HEK293 (cell line): Measurements from ENCODE around the gene GHRHR.
A peak's percentile ranks its signal among the peaks of the same experiment; 100 is the strongest.

Source experiments
- CTCF ChIA-PET: fragments of 350-600 bp; formaldehyde crosslinking; extraction: SDS; loops from one replicate; lab custom pipeline; 2021; ENCODE audit warnings: antibody characterized with exemption; lab: Yijun Ruan, JAX
- POLR2A ChIA-PET: fragments of 300-600 bp; formaldehyde crosslinking; extraction: SDS; loops from one replicate; lab custom pipeline; 2020; ENCODE audit warnings: antibody characterized with exemption, inconsistent platforms; lab: Yijun Ruan, JAX
- H3K27ac ChIP-seq: fragments of 200-500 bp; sonication (Bioruptor generic); 2 replicates; pipeline ENCODE4 v1.5.1; 2014; ENCODE audit warnings: low read depth, low read length, control low read depth, inconsistent platforms; ENCODE audit errors: extremely low read depth
- H3K36me3 ChIP-seq, 2 experiments: fragments of 200-500 bp in 1 of 2; sonication (Bioruptor generic) in 1 of 2; 1 replicate in 1 of 2; 2 replicates in 1 of 2; pipeline ENCODE4 v1.5.1; 2014 to 2017; ENCODE audit warnings: inconsistent platforms in 2 of 2, low read length in 2 of 2; ENCODE audit not compliant: control insufficient read depth in 2 of 2, insufficient read depth in 1 of 2
- H3K4me1 ChIP-seq: fragments of 200-500 bp; sonication (Bioruptor generic); 2 replicates; pipeline ENCODE4 v1.5.1; 2014; ENCODE audit warnings: mild to moderate bottlenecking, low read length, inconsistent platforms; ENCODE audit not compliant: control insufficient read depth, insufficient read depth
- H3K4me3 ChIP-seq: 2 replicates; pipeline ENCODE4 v1.5.1; 2011; ENCODE audit warnings: low read depth, mild to moderate bottlenecking, control low read depth, low read length, moderate library complexity
- H3K9me3 ChIP-seq: fragments of 200-500 bp; sonication (Bioruptor generic); 2 replicates; pipeline ENCODE4 v1.5.1; 2014; ENCODE audit warnings: low read depth, low read length, inconsistent platforms; ENCODE audit not compliant: control insufficient read depth, insufficient read depth
- FEZF1 ChIP-seq: fragments of 450-650 bp; formaldehyde crosslinking; IDR thresholded peaks from 2 replicates; pipeline ENCODE4 v1.5.1; 2016; ENCODE audit warnings: missing biosample characterization, missing genetic modification characterization
- GLI2 ChIP-seq: fragments of 450-650 bp; formaldehyde crosslinking; IDR thresholded peaks from 2 replicates; pipeline ENCODE4; 2017; ENCODE audit warnings: missing biosample characterization, missing genetic modification characterization, low read depth, borderline replicate concordance
- HOXA7 ChIP-seq: sonication (generic); formaldehyde crosslinking; IDR thresholded peaks from 2 replicates; pipeline ENCODE4 v1.8.1; 2022; ENCODE audit warnings: missing genetic modification reagents, borderline replicate concordance
- HOXC10 ChIP-seq: sonication (generic); formaldehyde crosslinking; IDR thresholded peaks from 2 replicates; pipeline ENCODE4 v1.8.1; 2023; ENCODE audit warnings: mild to moderate bottlenecking, missing genetic modification reagents
- KLF10 ChIP-seq: fragments of 450-650 bp; IDR thresholded peaks from 2 replicates; pipeline ENCODE4 v1.5.1; 2018; ENCODE audit warnings: missing biosample characterization, mild to moderate bottlenecking, missing genetic modification characterization
- ZBTB1 ChIP-seq: fragments of 450-650 bp; formaldehyde crosslinking; IDR thresholded peaks from 2 replicates; pipeline ENCODE4 v1.5.1; 2016; ENCODE audit warnings: missing biosample characterization, missing genetic modification characterization
- ZEB2 ChIP-seq: fragments of 450-650 bp; formaldehyde crosslinking; IDR thresholded peaks from 2 replicates; pipeline ENCODE4 v1.5.1; 2016; ENCODE audit warnings: missing biosample characterization, missing genetic modification characterization
- ZFP41 ChIP-seq: fragments of 450-650 bp; formaldehyde crosslinking; IDR thresholded peaks from 2 replicates; pipeline ENCODE4 v1.5.1; 2016; ENCODE audit warnings: missing biosample characterization, missing genetic modification characterization, borderline replicate concordance
- ZNF132 ChIP-seq: fragments of 450-650 bp; formaldehyde crosslinking; IDR thresholded peaks from 2 replicates; pipeline ENCODE4 v1.5.1; 2017; ENCODE audit warnings: missing biosample characterization, missing genetic modification characterization, borderline replicate concordance
- ZNF148 ChIP-seq: fragments of 450-650 bp; formaldehyde crosslinking; IDR thresholded peaks from 2 replicates; pipeline ENCODE4 v1.5.0; 2017; ENCODE audit warnings: missing biosample characterization, missing genetic modification characterization, borderline replicate concordance
- ZNF175 ChIP-seq: fragments of 450-650 bp; formaldehyde crosslinking; IDR thresholded peaks from 2 replicates; pipeline ENCODE4 v1.5.1; 2016; ENCODE audit warnings: missing biosample characterization, missing genetic modification characterization
- ZNF202 ChIP-seq: fragments of 450-650 bp; formaldehyde crosslinking; IDR thresholded peaks from 2 replicates; pipeline ENCODE4 v1.5.1; 2016; ENCODE audit warnings: missing biosample characterization, missing genetic modification characterization, borderline replicate concordance
- ZNF26 ChIP-seq: fragments of 450-650 bp; formaldehyde crosslinking; IDR thresholded peaks from 2 replicates; pipeline ENCODE4 v1.5.1; 2016; ENCODE audit warnings: missing biosample characterization, missing genetic modification characterization
- ZNF335 ChIP-seq: fragments of 450-650 bp; formaldehyde crosslinking; conservative IDR thresholded peaks from 2 replicates; pipeline ENCODE4 v1.5.1; 2016; ENCODE audit warnings: missing biosample characterization, missing genetic modification characterization
- ZNF366 ChIP-seq: fragments of 450-650 bp; formaldehyde crosslinking; conservative IDR thresholded peaks from 2 replicates; pipeline ENCODE4 v1.5.1; 2016; ENCODE audit warnings: missing biosample characterization, missing genetic modification characterization
- ZNF530 ChIP-seq: fragments of 450-650 bp; formaldehyde crosslinking; IDR thresholded peaks from 2 replicates; pipeline ENCODE4 v1.5.1; 2016; ENCODE audit warnings: low read depth, missing biosample characterization, missing genetic modification characterization
- ZNF600 ChIP-seq: fragments of 450-650 bp; formaldehyde crosslinking; IDR thresholded peaks from 2 replicates; pipeline ENCODE4 v1.5.1; 2016; ENCODE audit warnings: missing biosample characterization, missing genetic modification characterization
- ZNF623 ChIP-seq: fragments of 450-650 bp; formaldehyde crosslinking; IDR thresholded peaks from 2 replicates; pipeline ENCODE4 v1.5.1; 2016; ENCODE audit warnings: missing biosample characterization, missing genetic modification characterization
- ZNF624 ChIP-seq: fragments of 450-650 bp; formaldehyde crosslinking; IDR thresholded peaks from 2 replicates; pipeline ENCODE4 v1.5.1; 2017; ENCODE audit warnings: missing biosample characterization, missing genetic modification characterization
- ZNF677 ChIP-seq: fragments of 450-650 bp; IDR thresholded peaks from 2 replicates; pipeline ENCODE4 v1.5.0; 2018; ENCODE audit warnings: missing biosample characterization, mild to moderate bottlenecking, missing genetic modification characterization, moderate library complexity
- ZNF747 ChIP-seq: fragments of 450-650 bp; formaldehyde crosslinking; IDR thresholded peaks from 2 replicates; pipeline ENCODE4 v1.5.1; 2016; ENCODE audit warnings: missing biosample characterization, missing genetic modification characterization
- ZNF76 ChIP-seq: fragments of 450-650 bp; formaldehyde crosslinking; IDR thresholded peaks from 2 replicates; pipeline ENCODE4; 2016; ENCODE audit warnings: low read depth, missing biosample characterization, missing genetic modification characterization, borderline replicate concordance
- ZSCAN18 ChIP-seq: fragments of 450-650 bp; formaldehyde crosslinking; IDR thresholded peaks from 2 replicates; pipeline ENCODE4 v1.5.1; 2016; ENCODE audit warnings: missing biosample characterization, missing genetic modification characterization
- ZXDB ChIP-seq: fragments of 450-650 bp; formaldehyde crosslinking; IDR thresholded peaks from 2 replicates; pipeline ENCODE4 v1.5.1; 2016; ENCODE audit warnings: missing biosample characterization, missing genetic modification characterization
- TF ChIP-seq, protein P1 (sequence below): fragments of 450-650 bp; formaldehyde crosslinking; IDR thresholded peaks from 2 replicates; pipeline ENCODE4 v1.5.1; 2016; ENCODE audit warnings: missing biosample characterization, missing genetic modification characterization, borderline replicate concordance

GHRHR gene

GRCh38 chr7:30938435-30939316 is 25.1 kb upstream of the GHRHR start (continued):
- TF ChIP-seq ZXDB (no peak), ZNF132 (no peak), ZBTB1 (tag by site-specific recombination) (no peak), ZNF600 (tag by site-specific recombination) (peak; percentile 45; the same call in 1 of the 2 replicates), ZNF335 (tag by site-specific recombination) (peak; percentile 98)
- TF ChIP-seq, all 188 proteins: peak for 8

- no peak for TF ChIP-seq ZNF677 (tag by site-specific recombination)
- no peak for TF ChIP-seq FEZF1 (tag by site-specific recombination)
- TF ChIP-seq ZNF624 (tag by site-specific recombination): no peak
- no peak for TF ChIP-seq ZNF26 (tag by site-specific recombination)
- no peak for TF ChIP-seq ZNF530
- no peak for TF ChIP-seq ZNF623
- TF ChIP-seq ZNF175 (tag by site-specific recombination): no peak
- TF ChIP-seq, protein P1, sequence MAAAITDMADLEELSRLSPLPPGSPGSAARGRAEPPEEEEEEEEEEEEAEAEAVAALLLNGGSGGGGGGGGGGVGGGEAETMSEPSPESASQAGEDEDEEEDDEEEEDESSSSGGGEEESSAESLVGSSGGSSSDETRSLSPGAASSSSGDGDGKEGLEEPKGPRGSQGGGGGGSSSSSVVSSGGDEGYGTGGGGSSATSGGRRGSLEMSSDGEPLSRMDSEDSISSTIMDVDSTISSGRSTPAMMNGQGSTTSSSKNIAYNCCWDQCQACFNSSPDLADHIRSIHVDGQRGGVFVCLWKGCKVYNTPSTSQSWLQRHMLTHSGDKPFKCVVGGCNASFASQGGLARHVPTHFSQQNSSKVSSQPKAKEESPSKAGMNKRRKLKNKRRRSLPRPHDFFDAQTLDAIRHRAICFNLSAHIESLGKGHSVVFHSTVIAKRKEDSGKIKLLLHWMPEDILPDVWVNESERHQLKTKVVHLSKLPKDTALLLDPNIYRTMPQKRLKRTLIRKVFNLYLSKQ (tag by site-specific recombination): no peak
- no peak for TF ChIP-seq HOXA7
- TF ChIP-seq ZNF366 (tag by site-specific recombination): no peak
- TF ChIP-seq ZEB2 (tag by site-specific recombination): no peak
- TF ChIP-seq GLI2 (tag by site-specific recombination): no peak
- TF ChIP-seq ZFP41 (tag by site-specific recombination): no peak
- no peak for TF ChIP-seq ZNF747 (tag by site-specific recombination)
- TF ChIP-seq KLF10: no peak
- TF ChIP-seq, all 188 proteins: peak for 0
- H3K4me3 ChIP-seq: no peak overlapping the region
- ChIA-PET POLR2A (no interaction called here), CTCF (interaction anchor here (0.6 to 1.2 kb wide), 3 partner anchors 32 to 181 kb away, joined by 3 to 4 read pairs (median 4); no protein-coding TSS in a partner anchor)
- no peaks in the 10 kb centered on the region for H3K36me3 ChIP-seq
- no peaks in the 10 kb centered on the region for H3K9me3 ChIP-seq
- no peak overlapping the region for H3K27ac ChIP-seq
- no peaks in the 10 kb centered on the region for H3K4me1 ChIP-seq
Measured at GRCh38 chr7:30941582-30942323, 22.0 kb upstream of the GHRHR start.

DNA sequence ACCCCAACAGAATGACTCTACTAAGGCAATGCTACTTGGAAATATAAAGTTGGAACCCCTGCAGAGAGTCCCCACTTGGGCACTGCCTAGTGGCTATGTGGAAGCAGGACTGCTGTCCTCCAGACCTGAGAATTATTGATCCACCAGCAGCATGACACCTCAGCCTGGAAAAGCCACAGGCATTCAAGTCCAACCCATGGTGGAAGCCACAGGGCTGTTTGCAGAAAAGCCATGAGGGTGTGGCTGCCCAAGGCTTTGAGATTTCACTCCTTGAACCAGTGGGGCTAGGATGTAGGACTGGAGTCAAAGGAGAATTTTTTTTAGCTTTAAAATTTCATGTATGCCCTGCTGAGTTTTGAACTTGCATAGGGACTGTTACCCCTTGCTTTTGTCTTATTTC is 13.6 kb upstream of the GHRHR start:
- H3K4me1 ChIP-seq: no peaks in the 10 kb centered on the region
- H3K4me3 ChIP-seq: no peak overlapping the region
- H3K27ac ChIP-seq: no peak overlapping the region
- ChIA-PET CTCF (interaction anchor here (1.5 kb wide), 1 partner anchor 11 kb away, joined by 8 read pairs; no protein-coding TSS in a partner anchor), POLR2A (no interaction called here)
- H3K9me3 ChIP-seq: no peaks in the 10 kb centered on the region
- H3K36me3 ChIP-seq: no peaks in the 10 kb centered on the region
- TF ChIP-seq ZNF148: no peak
- no peak for TF ChIP-seq HOXC10
- no peak for TF ChIP-seq ZNF202 (tag by site-specific recombination)
- TF ChIP-seq GLI2 (tag by site-specific recombination): no peak
- no peak for TF ChIP-seq ZSCAN18 (tag by site-specific recombination)
- no peak for TF ChIP-seq ZNF76 (tag by site-specific recombination)
